Heart left ventricle (tissue), 16 donors: Measurements from ENCODE around the gene ANXA9. TPM values are rescaled to one million over a fixed set of nuclear protein-coding genes. Genes with fewer than 3 reads are reported as not detected.
A peak's percentile ranks its signal among the peaks of the same experiment; 100 is the strongest.

ENCODE experiments used
- ATAC-seq, 4 donors: fragments of 200-7000 bp; cut with Tn5 transposase; one replicate each; pipeline ENCODE4 v1.9.1; 2020 to 2022; ENCODE audit warnings: moderate library complexity in 4 of 4, mild to moderate bottlenecking in 3 of 4, moderate number of reproducible peaks in 1 of 4
- DNase-seq, 5 donors: peaks; one replicate each; pipeline ENCODE4 v3.0.0-alpha.2; 2020
- H3K27ac ChIP-seq, 12 donors: fragments of 200-600 bp; sonication (generic) in 4 of 12; one replicate each; pipeline versions ENCODE4 v1.5.0 to v1.8.0; 2016 to 2022; ENCODE audit warnings: mild to moderate bottlenecking in 2 of 12
- H3K27me3 ChIP-seq, 9 donors: fragments of 200-600 bp; sonication (generic) in 2 of 9; one replicate each; pipeline versions ENCODE4 v1.5.1 to v1.8.0; 2016 to 2022; ENCODE audit warnings: mild to moderate bottlenecking in 3 of 9
- H3K36me3 ChIP-seq, 9 donors: fragments of 200-600 bp; sonication (generic) in 2 of 9; one replicate each; pipeline versions ENCODE4 v1.5.0 to v1.8.0; 2018 to 2022; ENCODE audit warnings: mild to moderate bottlenecking in 2 of 9
- H3K4me1 ChIP-seq, 12 donors: fragments of 200-600 bp; sonication (generic) in 4 of 12; one replicate each; pipeline versions ENCODE4 v1.5.0 to v1.8.0; 2016 to 2022; ENCODE audit warnings: mild to moderate bottlenecking in 3 of 12
- H3K4me3 ChIP-seq, 12 donors: fragments of 200-600 bp; sonication (generic) in 4 of 12; one replicate each; pipeline versions ENCODE4 v1.5.0 to v1.8.0; 2017 to 2022; ENCODE audit warnings: mild to moderate bottlenecking in 9 of 12, moderate library complexity in 4 of 12
- H3K9me3 ChIP-seq, 12 donors: fragments of 200-600 bp; sonication (generic) in 4 of 12; one replicate each; pipeline versions ENCODE4 v1.5.0 to v1.8.0; 2016 to 2022; ENCODE audit warnings: mild to moderate bottlenecking in 1 of 12
- POLR2A ChIP-seq, 2 donors: fragments of 450-650 bp; IDR thresholded peaks; one replicate each; pipeline ENCODE4 v1.6.1; 2017; ENCODE audit warnings: antibody characterized with exemption in 2 of 2, mild to moderate bottlenecking in 2 of 2, moderate library complexity in 2 of 2
- whole genome bisulfite sequencing, 4 donors: extraction: QIAGEN DNeasy Blood & Tissue Kit in 2 of 4; methylation state at CpG; one replicate each; pipeline versions ENCODE4 v1.1.5 to v1.1.7; 2013 to 2018; 5-methylcytosine and 5-hydroxymethylcytosine counted together
- intact Hi-C, 10 donors: fragments of 100-400 bp; cut with DNase I; formaldehyde crosslinking; loops; one replicate each; pipeline versions ENCODE4 v1.11.1 to v1.14.2; 2022
- polyA plus RNA-seq, 2 donors: library from polyadenylated mRNA; stranded (reverse); fragments of 200-250 nt; gene quantifications; one replicate each; pipeline ENCODE4 v1.2.3, GENCODE V29; 2013
- total RNA-seq, 9 donors: library from RNA; depleted of rRNA in 2 of 9; stranded (reverse); fragments of >200 nt in 2 of 9; fragmentation: NEBNext Ultra II Directional in 3 of 9; extraction: Animal tissue kit (Norgen Biotek cat#: 25700) in 3 of 9; gene quantifications; one replicate each; pipeline versions ENCODE4 v1.1.0 to v1.2.4, GENCODE V29; 2016 to 2023
- TF ChIP-seq, protein P1 (sequence below), 12 donors: fragments of 200-600 bp; sonication (generic) in 4 of 12; IDR thresholded peaks; one replicate each; pipeline versions ENCODE4 v1.5.0 to v1.8.0; 2018 to 2022; ENCODE audit warnings: antibody characterized with exemption in 12 of 12, mild to moderate bottlenecking in 5 of 12
- donor health status: ischemic (EF 13 %, LVEDD 7.1; RV severe dilation, severe dysfunction).
- donor health status: healthy with polysubstance abuse.
- donor health status: DM: no; HTN: yes; CAD: no.
- donor health status: DM: no; HTN: no; CAD: no.
- donor health status: ischemic (EF 25% LVEDD 6.9; RV normal size, moderate dysfunction).
- donor health status: ischemic (EF 25% LVEDD 5.7; RV mildly dilated, moderate dysfunction).
- donor health status: healthy.
- donor health status: DM: yes; HTN: yes; CAD: no.
- donor health status: ischemic (EF 35%, LVEDD 5.7; RV mildly dilated, moderate dysfunction).
- donor health status: nonischemic (EF 11% LVEDD 7.7; RV severe dilation, severe dysfunction).
- donor health status: DM: yes; HTN: yes; CAD: no.
- donor health status: PGD.
- donor health status: ischemic (EF 29% LVEDD 5.4; RV normal size, mild dysfunction).
- donor health status: nonischemic (EF 23%, LVEDD 6.1; RV moderate dilation, normal function).

The ANXA9 gene
- total and polyA plus RNA-seq, 11 donors = 0.12 to 2.0 (median 0.21) TPM; not detected in 6

GRCh38 chr1:150968491-150968890, 13.6 kb upstream of the ANXA9 start:
- Histone ChIP-seq H3K4me1 (peaks cover 0 to 44% (median 40%) of the 10 kb centered on the region in 12 donors), H3K27me3 (no peaks in the 10 kb centered on the region), H3K27ac (no peak overlapping the region), H3K36me3 (peaks cover 0 to 58% (median 54%) of the 10 kb centered on the region in 9 donors), H3K4me3 (no peak overlapping the region), H3K9me3 (no peaks in the 10 kb centered on the region)
- DNase-seq (no peak), ATAC-seq (no peak)
- WGBS, 4 donors = 81 to 97% (median 96%) methylated on average over 4 of the region's 4 CpGs
- TF ChIP-seq POLR2A (IDR thresholded peaks at IDR 0.05) = no peak
- TF ChIP-seq, protein P1, sequence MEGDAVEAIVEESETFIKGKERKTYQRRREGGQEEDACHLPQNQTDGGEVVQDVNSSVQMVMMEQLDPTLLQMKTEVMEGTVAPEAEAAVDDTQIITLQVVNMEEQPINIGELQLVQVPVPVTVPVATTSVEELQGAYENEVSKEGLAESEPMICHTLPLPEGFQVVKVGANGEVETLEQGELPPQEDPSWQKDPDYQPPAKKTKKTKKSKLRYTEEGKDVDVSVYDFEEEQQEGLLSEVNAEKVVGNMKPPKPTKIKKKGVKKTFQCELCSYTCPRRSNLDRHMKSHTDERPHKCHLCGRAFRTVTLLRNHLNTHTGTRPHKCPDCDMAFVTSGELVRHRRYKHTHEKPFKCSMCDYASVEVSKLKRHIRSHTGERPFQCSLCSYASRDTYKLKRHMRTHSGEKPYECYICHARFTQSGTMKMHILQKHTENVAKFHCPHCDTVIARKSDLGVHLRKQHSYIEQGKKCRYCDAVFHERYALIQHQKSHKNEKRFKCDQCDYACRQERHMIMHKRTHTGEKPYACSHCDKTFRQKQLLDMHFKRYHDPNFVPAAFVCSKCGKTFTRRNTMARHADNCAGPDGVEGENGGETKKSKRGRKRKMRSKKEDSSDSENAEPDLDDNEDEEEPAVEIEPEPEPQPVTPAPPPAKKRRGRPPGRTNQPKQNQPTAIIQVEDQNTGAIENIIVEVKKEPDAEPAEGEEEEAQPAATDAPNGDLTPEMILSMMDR (IDR thresholded peaks at IDR 0.05) = no peak
- intact Hi-C loops = loop anchor here in 1 of 10 donors (5.0 kb wide), 1 partner anchor 36 kb away; no protein-coding TSS in a partner anchor

GRCh38 chr1:150969626-150970025, 12.5 kb upstream of the ANXA9 start:
- 82 to 84% (median 83%) methylated on average over 3 of the region's 3 CpGs for WGBS, 4 donors
- Histone ChIP-seq H3K4me1 (peaks cover 0 to 48% (median 43%) of the 10 kb centered on the region in 12 donors), H3K27ac (peak overlapping the region in 3 of 12 donors; percentile 24 to 94 (median 27)), H3K4me3 (no peak overlapping the region), H3K9me3 (no peaks in the 10 kb centered on the region), H3K27me3 (no peaks in the 10 kb centered on the region), H3K36me3 (peaks cover 0 to 46% (median 43%) of the 10 kb centered on the region in 9 donors)
- intact Hi-C loops = loop anchor here in 4 of 10 donors (5.0 kb wide), 3 partner anchors 37 to 92 kb away; partner anchors contain the start of genes SETDB1 (in 3 of the 4) and ARNT (in 1 of the 4)
- ATAC-seq (no peak), DNase-seq (no peak)
- TF ChIP-seq POLR2A (IDR thresholded peaks at IDR 0.05) = no peak
- TF ChIP-seq, protein P1 (IDR thresholded peaks at IDR 0.05) = no peak

DNA sequence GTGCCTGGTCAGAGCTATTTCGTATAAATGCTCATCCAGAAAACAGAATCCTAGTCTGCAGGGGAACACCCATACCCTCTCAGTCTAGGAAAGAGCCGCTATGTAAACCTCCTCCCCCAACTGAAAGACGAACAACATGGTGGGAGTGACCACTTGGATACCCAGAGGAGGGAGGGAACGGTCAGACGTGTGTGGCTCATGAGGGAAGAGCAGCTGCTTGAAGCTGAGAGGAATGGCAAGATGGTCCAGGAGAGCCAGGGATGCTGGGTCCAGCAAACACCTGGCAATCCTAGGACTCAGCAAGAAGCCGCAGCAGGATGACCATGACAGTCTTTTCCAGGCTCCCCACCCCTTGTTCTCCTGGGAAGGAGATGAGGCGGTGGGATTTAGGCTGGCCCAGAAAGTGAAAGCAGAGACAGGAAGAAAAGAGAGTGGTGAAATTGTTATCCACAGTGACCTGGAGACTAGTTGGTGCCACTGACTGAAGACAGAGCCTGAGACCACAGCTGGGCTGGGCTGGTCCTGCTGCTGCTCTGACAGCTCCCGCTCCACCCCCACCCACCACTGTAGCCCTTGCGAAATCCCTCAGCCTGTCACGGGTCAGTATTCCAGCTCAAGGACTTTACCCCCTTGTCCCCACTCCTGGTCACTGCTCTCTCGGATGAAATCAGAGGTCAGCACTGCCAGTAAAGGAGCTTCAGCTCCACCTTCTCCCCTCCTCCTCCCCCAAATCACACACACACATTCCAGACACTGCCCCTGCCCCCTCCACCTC, 11.1 kb upstream of the ANXA9 start:
- H3K4me3 ChIP-seq = peak overlapping the region in 7 of 12 donors; percentile 3 to 97 (median 10)
- 34 to 49% (median 44%) methylated on average over 10 to 11 of the region's 11 CpGs for WGBS, 4 donors
- H3K27ac ChIP-seq = peak overlapping the region in 11 of 12 donors; percentile 70 to 99 (median 95)
- DNase-seq (peak; percentile 69 to 92 (median 79)), ATAC-seq (peak; percentile 59 to 87 (median 84))
- H3K4me1 ChIP-seq = peaks cover 0 to 55% (median 46%) of the 10 kb centered on the region in 12 donors
- TF ChIP-seq, protein P1 (IDR thresholded peaks at IDR 0.05) = no peak
- no peak for TF ChIP-seq POLR2A (IDR thresholded peaks at IDR 0.05)
- peaks cover 0 to 32% (median 29%) of the 10 kb centered on the region in 9 donors for H3K36me3 ChIP-seq
- H3K27me3 ChIP-seq = no peaks in the 10 kb centered on the region
- no peaks in the 10 kb centered on the region for H3K9me3 ChIP-seq
- intact Hi-C loops = loop anchor here in 3 of 10 donors (5.0 kb wide), 2 partner anchors 44 to 94 kb away; partner anchors contain the start of genes SETDB1 (in 3 of the 3) and ARNT (in 1 of the 3)
